ENCODE measurements around the gene CFAP141.

DNA sequence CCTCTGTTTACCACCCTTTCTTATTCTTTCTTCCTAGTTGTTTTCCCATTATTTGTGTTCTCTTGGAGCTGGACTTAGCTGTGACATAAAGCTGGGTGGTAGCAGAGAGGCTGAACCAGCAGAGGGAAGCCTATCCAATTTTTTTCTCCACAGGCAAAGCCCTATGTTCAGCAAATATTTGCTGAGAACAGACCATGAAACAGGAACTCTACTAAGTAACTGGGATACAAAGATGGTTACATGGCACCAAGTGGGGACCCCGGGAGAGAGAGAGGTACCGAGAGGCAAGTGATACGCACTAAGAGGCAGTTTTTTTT, 6.6 kb downstream of the CFAP141 start:
- no peak for TF ChIP-seq CTCF (IDR thresholded peaks at IDR 0.05; ENCODE audit: low read depth, low read length)
- no peak for TF ChIP-seq EZH2phosphoT487 (IDR thresholded peaks at IDR 0.05; ENCODE audit: low read depth)
